Mesothelial cell of epicardium (in vitro differentiated cells): ENCODE measurements around the gene BRAP. TPM values are rescaled to one million over a fixed set of nuclear protein-coding genes. Genes with fewer than 3 reads are reported as not detected.
A peak's percentile ranks its signal among the peaks of the same experiment; 100 is the strongest.

ENCODE experiments used
- DNase-seq, 2 experiments: peaks; one replicate each; pipeline ENCODE4 v3.0.0; 2021; ENCODE audit warnings: low spot score in 2 of 2; ENCODE audit not compliant: unreplicated experiment in 2 of 2
- H3K27ac Mint-ChIP-seq: 2 replicates; pipeline ENCODE4 v1.8.0; 2021; ENCODE audit warnings: mixed read lengths
- H3K27me3 Mint-ChIP-seq: 2 replicates; pipeline ENCODE4 v1.8.0; 2021; ENCODE audit warnings: low read depth, mixed read lengths
- H3K36me3 Mint-ChIP-seq: 2 replicates; pipeline ENCODE4 v1.8.0; 2021; ENCODE audit warnings: mixed read lengths
- H3K4me1 Mint-ChIP-seq: 2 replicates; pipeline ENCODE4 v1.8.0; 2021; ENCODE audit warnings: mixed read lengths
- H3K4me3 Mint-ChIP-seq: 2 replicates; pipeline ENCODE4 v1.8.0; 2021; ENCODE audit warnings: mild to moderate bottlenecking, moderate library complexity, mixed read lengths
- H3K9me3 Mint-ChIP-seq: 2 replicates; pipeline ENCODE4 v1.8.0; 2021; ENCODE audit warnings: mixed read lengths
- CTCF ChIP-seq: fragments of 200-600 bp; sonication (generic); IDR thresholded peaks from one replicate; pipeline ENCODE4 v1.5.0; 2021; ENCODE audit warnings: antibody characterized with exemption; ENCODE audit not compliant: unreplicated experiment
- total RNA-seq: library from RNA; stranded (reverse); gene quantifications from 3 replicates; pipeline ENCODE4 v1.2.1, GENCODE V29; 2021

BRAP gene
- total RNA-seq, 1 donor from 2014 or later = 18.6 TPM

GRCh38 chr12:111600205-111600642, 85.5 kb downstream of the BRAP start:
- H3K27me3 Mint-ChIP-seq = peaks cover 1% of the 10 kb centered on the region
- H3K9me3 Mint-ChIP-seq = no peaks in the 10 kb centered on the region
- H3K4me3 Mint-ChIP-seq = peak overlapping the region; percentile 77
- H3K4me1 Mint-ChIP-seq = peaks cover 23% of the 10 kb centered on the region
- no peak for TF ChIP-seq CTCF
- peaks cover 2% of the 10 kb centered on the region for H3K36me3 Mint-ChIP-seq
- DNase-seq = no peak
- peak overlapping the region; percentile 98 for H3K27ac Mint-ChIP-seq

GRCh38 chr12:111599453-111600204, 86.1 kb downstream of the BRAP start:
- Mint-ChIP-seq H3K9me3 (no peaks in the 10 kb centered on the region), H3K27me3 (peaks cover 1% of the 10 kb centered on the region), H3K36me3 (peaks cover 2% of the 10 kb centered on the region), H3K4me1 (peaks cover 29% of the 10 kb centered on the region), H3K27ac (peak overlapping the region; percentile 98), H3K4me3 (peak overlapping the region; percentile 77)
- peak; percentile 85 to 94 for DNase-seq
- no peak for TF ChIP-seq CTCF

- Mint-ChIP-seq H3K4me3 (peak within 1 kb of the TSS; percentile 87), H3K27ac (peak within 1 kb of the TSS; percentile 98), H3K4me1 (peaks cover 37% of the 10 kb centered on the region), H3K36me3 (peaks cover 2% of the 10 kb centered on the region), H3K27me3 (peaks cover 1% of the 10 kb centered on the region), H3K9me3 (no peaks in the 10 kb centered on the region)
- TF ChIP-seq CTCF = no peak
- peak; percentile 51 to 76 for DNase-seq
Observed at GRCh38 chr12:111598637-111599452, 86.9 kb downstream of the BRAP start, which contains the start of gene ATXN2. ATXN2 (minus strand) TSS chr12:111599315; CDS start chr12:111599034, 281 bp downstream.

- Mint-ChIP-seq H3K36me3 (peaks cover 2% of the 10 kb centered on the region), H3K4me3 (peak overlapping the region; percentile 87), H3K27me3 (peaks cover 1% of the 10 kb centered on the region), H3K9me3 (no peaks in the 10 kb centered on the region), H3K4me1 (peaks cover 43% of the 10 kb centered on the region), H3K27ac (peak overlapping the region; percentile 95)
- no peak for TF ChIP-seq CTCF
- peak; percentile 35 to 57 for DNase-seq
Observed at GRCh38 chr12:111597831-111598636, 87.7 kb downstream of the BRAP start.
